ENCODE results near the gene RMRP. TPM values are rescaled to one million over a fixed set of nuclear protein-coding genes. Genes with fewer than 3 reads are reported as not detected.

The RMRP gene
- total and polyA plus RNA-seq, 10 of the 15 experiments (the other 5 are each of a cell fraction or from before 2014, with no cell fraction given), result 12.0 to 42,450 (median 6,418) TPM; not detected in 4

DNA sequence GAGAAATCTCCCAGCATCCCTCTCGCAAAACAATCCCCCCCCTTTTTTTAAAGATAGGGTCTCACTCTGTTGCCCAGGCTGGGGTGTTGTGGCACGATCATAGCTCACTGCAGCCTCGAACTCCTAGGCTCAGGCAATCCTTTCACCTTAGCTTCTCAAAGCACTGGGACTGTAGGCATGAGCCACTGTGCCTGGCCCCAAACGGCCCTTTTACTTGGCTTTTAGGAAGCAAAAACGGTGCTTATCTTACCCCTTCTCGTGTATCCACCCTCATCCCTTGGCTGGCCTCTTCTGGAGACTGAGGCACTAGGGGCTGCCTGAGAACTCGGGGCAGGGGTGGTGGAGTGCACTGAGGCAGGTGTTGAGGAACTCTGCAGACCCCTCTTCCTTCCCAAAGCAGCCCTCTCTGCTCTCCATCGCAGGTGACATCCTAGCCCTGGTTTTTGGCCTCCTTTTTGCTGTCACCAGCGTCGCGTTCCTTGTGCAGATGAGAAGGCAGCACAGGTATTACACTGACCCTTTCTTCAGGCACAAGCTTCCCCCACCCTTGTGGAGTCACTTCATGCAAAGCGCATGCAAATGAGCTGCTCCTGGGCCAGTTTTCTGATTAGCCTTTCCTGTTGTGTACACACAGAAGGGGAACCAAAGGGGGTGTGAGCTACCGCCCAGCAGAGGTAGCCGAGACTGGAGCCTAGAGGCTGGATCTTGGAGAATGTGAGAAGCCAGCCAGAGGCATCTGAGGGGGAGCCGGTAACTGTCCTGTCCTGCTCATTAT is 22.7 kb upstream of the RMRP start:
- SMC1A ChIA-PET (ENCODE audit: uncharacterized antibody, unreplicated experiment), result interaction anchor here (0.7 to 1.8 kb wide), 6 partner anchors 11 to 202 kb away, joined by 3 to 6 read pairs (median 3); no protein-coding TSS in a partner anchor
- 18% methylated on average over 15 of the region's 15 CpGs for WGBS (ENCODE audit: insufficient coverage, insufficient replicate concordance, low lambda C conversion rate, missing lambda C conversion rate)
- no peak overlapping the region for H3K4me3 ChIP-seq
- RAD21 ChIA-PET (ENCODE audit: unreplicated experiment), result interaction anchor here (1.1 to 1.2 kb wide), 2 partner anchors 10 to 16 kb away, joined by 3 to 4 read pairs; partner anchors contain the start of gene ARHGEF39
- peaks cover 0 to 2% of the 10 kb centered on the region in 2 experiments; a peak in 2 of 4 replicates for H3K27me3 ChIP-seq (replicated peaks in 1 of 2; ENCODE audit: control insufficient read depth in 2 of 2, insufficient read depth in 2 of 2, low read length in 1 of 2)
- intact Hi-C loops (cut with micrococcal nuclease; ENCODE audit: unreplicated experiment), result no loop called here
- ATAC-seq (peak; percentile 73), FAIRE-seq (peak; percentile 89), DNase-seq (ENCODE audit: low read depth, low spot score) (no peak)
- POLR2A ChIA-PET, result interaction anchor here (0.8 to 1.8 kb wide), 3 partner anchors 14 to 47 kb away, joined by 3 to 5 read pairs (median 3); partner anchors contain the start of gene SIT1
- no peaks in the 10 kb centered on the region for H4K20me1 ChIP-seq (ENCODE audit: control insufficient read depth, insufficient read depth)
- TF ChIP-seq POU2F2 (IDR thresholded peaks at IDR 0.05; ENCODE audit: borderline replicate concordance, low read depth, low read length), result peak; percentile 95; the same call in 2 of the 3 replicates
- no peak for TF ChIP-seq NFYB (IDR thresholded peaks at IDR 0.05; ENCODE audit: insufficient read depth, low read depth, low read length)
- H3K36me3 ChIP-seq (ENCODE audit: control insufficient read depth in 2 of 2, insufficient read depth in 2 of 2, low read length in 1 of 2), result no peaks in the 10 kb centered on the region
- no peak overlapping the region for H3K9ac ChIP-seq (ENCODE audit: control insufficient read depth, insufficient read depth, low read length)
- H3K4me1 ChIP-seq (ENCODE audit: control insufficient read depth, insufficient read depth, low read length), result peaks cover 8% of the 10 kb centered on the region
- CTCF ChIA-PET, result interaction anchor here (1.0 to 2.6 kb wide), 4 partner anchors 15 to 46 kb away, joined by 3 to 28 read pairs (median 6); no protein-coding TSS in a partner anchor
- in situ Hi-C loops (cut with MboI), result no loop called here
- H3K4me2 ChIP-seq (ENCODE audit: control insufficient read depth, insufficient read depth), result peak overlapping the region; percentile 33; the same call in 1 of the 2 replicates
- no peaks in the 10 kb centered on the region for H3K9me3 ChIP-seq (replicated peaks; ENCODE audit: control insufficient read depth, insufficient read depth, low read length)
- no TSS peak for BruUV-seq (replicated peaks)
- no peaks in the 10 kb centered on the region for H3K79me2 ChIP-seq (ENCODE audit: control insufficient read depth, insufficient read depth, low read length)
- no peak overlapping the region for H3K27ac ChIP-seq (ENCODE audit: control insufficient read depth, insufficient read depth)
- H2AFZ ChIP-seq (ENCODE audit: control insufficient read depth, low read depth, low read length), result no peak overlapping the region; the same call in none of the 2 replicates

DNA sequence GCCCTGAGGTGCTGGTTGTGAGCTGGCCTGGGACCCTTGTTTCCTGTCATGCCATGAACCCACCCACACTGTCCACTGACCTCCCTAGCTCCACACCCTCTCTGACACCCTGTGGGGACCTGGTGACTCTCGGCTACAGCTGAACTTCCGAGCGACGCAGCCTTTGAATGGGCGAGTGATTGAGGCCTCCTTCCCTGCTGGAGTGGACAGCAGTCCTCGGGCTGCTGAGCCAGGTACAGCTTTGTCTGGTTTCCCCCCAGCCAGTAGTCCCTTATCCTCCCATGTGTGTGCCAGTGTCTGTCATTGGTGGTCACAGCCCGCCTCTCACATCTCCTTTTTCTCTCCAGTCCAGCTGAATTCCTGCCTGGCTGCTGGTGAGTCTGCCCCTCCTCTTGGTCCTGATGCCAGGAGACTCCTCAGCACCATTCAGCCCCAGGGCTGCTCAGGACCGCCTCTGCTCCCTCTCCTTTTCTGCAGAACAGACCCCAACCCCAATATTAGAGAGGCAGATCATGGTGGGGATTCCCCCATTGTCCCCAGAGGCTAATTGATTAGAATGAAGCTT is 22.0 kb upstream of the RMRP start:
- intact Hi-C loops (cut with micrococcal nuclease; ENCODE audit: unreplicated experiment) (no loop called here), in situ Hi-C loops (cut with MboI) (no loop called here)
- ATAC-seq (no peak), DNase-seq (ENCODE audit: low read depth, low spot score) (no peak), FAIRE-seq (no peak)
- H3K36me3 ChIP-seq (ENCODE audit: control insufficient read depth in 2 of 2, insufficient read depth in 2 of 2, low read length in 1 of 2), result no peaks in the 10 kb centered on the region
- H4K20me1 ChIP-seq (ENCODE audit: control insufficient read depth, insufficient read depth), result no peaks in the 10 kb centered on the region
- RAD21 ChIA-PET (ENCODE audit: unreplicated experiment), result interaction anchor here (1.1 to 1.2 kb wide), 2 partner anchors 9 to 15 kb away, joined by 3 to 4 read pairs; partner anchors contain the start of gene ARHGEF39
- H3K79me2 ChIP-seq (ENCODE audit: control insufficient read depth, insufficient read depth, low read length), result no peaks in the 10 kb centered on the region
- H3K9ac ChIP-seq (ENCODE audit: control insufficient read depth, insufficient read depth, low read length), result no peak overlapping the region
- H3K4me3 ChIP-seq, result no peak overlapping the region
- CTCF ChIA-PET, result interaction anchor here (1.3 to 2.6 kb wide), 3 partner anchors 16 to 47 kb away, joined by 3 to 28 read pairs (median 6); no protein-coding TSS in a partner anchor
- TF ChIP-seq LARP7 (IDR thresholded peaks at IDR 0.05) (no peak), ZZZ3 (IDR thresholded peaks at IDR 0.05; ENCODE audit: control insufficient read depth, insufficient read length, low read depth) (no peak), TAF1 (IDR thresholded peaks at IDR 0.05; ENCODE audit: borderline replicate concordance, low read depth, low read length) (no peak), SMC3 (IDR thresholded peaks at IDR 0.05; ENCODE audit: borderline replicate concordance, low read length) (no peak), BMI1 (IDR thresholded peaks at IDR 0.05; ENCODE audit: borderline replicate concordance) (no peak)
- H3K9me3 ChIP-seq (replicated peaks; ENCODE audit: control insufficient read depth, insufficient read depth, low read length), result no peaks in the 10 kb centered on the region
- peaks cover 8% of the 10 kb centered on the region for H3K4me1 ChIP-seq (ENCODE audit: control insufficient read depth, insufficient read depth, low read length)
- SMC1A ChIA-PET (ENCODE audit: uncharacterized antibody, unreplicated experiment), result interaction anchor here (0.7 to 1.8 kb wide), 5 partner anchors 10 to 202 kb away, joined by 3 to 6 read pairs (median 3); no protein-coding TSS in a partner anchor
- no peak overlapping the region for H2AFZ ChIP-seq (ENCODE audit: control insufficient read depth, low read depth, low read length)
- POLR2A ChIA-PET, result interaction anchor here (0.8 to 1.8 kb wide), 3 partner anchors 14 to 48 kb away, joined by 3 to 5 read pairs (median 3); partner anchors contain the start of gene SIT1
- H3K27me3 ChIP-seq (replicated peaks in 1 of 2; ENCODE audit: control insufficient read depth in 2 of 2, insufficient read depth in 2 of 2, low read length in 1 of 2), result peaks cover 0 to 6% of the 10 kb centered on the region in 2 experiments; a peak in 2 of 4 replicates
- BruUV-seq (replicated peaks), result no TSS peak
- no peak overlapping the region for H3K4me2 ChIP-seq (ENCODE audit: control insufficient read depth, insufficient read depth)
- H3K27ac ChIP-seq (ENCODE audit: control insufficient read depth, insufficient read depth), result no peak overlapping the region
- WGBS (ENCODE audit: insufficient coverage, insufficient replicate concordance, low lambda C conversion rate, missing lambda C conversion rate), result 80% methylated on average over 8 of the region's 8 CpGs
